SK-N-SH treated with all-trans-retinoic acid at 6 μM for 48 hours (cell line): ENCODE results near the gene RAP1A.

ENCODE experiments used
- ESRRG ChIP-seq: fragments of 250-450 bp; sonication (Bioruptor Pico); IDR thresholded peaks from 2 replicates; pipeline ENCODE4 v1.6.1; 2021; ENCODE audit warnings: mild to moderate bottlenecking
- PPARA ChIP-seq: fragments of 250-450 bp; sonication (Bioruptor Pico); IDR thresholded peaks from 2 replicates; pipeline ENCODE4 v1.5.0; 2020; ENCODE audit warnings: mild to moderate bottlenecking, borderline replicate concordance
- RARB ChIP-seq: fragments of 250-450 bp; sonication (Bioruptor Pico); IDR thresholded peaks from 2 replicates; pipeline ENCODE4 v1.8.0; 2021; ENCODE audit warnings: mild to moderate bottlenecking, moderate library complexity
- ZFP3 ChIP-seq: fragments of 250-450 bp; sonication (Bioruptor Pico); IDR thresholded peaks from 2 replicates; pipeline ENCODE4 v1.5.0; 2020; ENCODE audit warnings: mild to moderate bottlenecking, moderate library complexity
- ZFP30 ChIP-seq: fragments of 450-650 bp; formaldehyde crosslinking; IDR thresholded peaks from 2 replicates; pipeline ENCODE4 v1.5.0; 2022; ENCODE audit warnings: mild to moderate bottlenecking, moderate library complexity
- ZNF565 ChIP-seq: fragments of 450-650 bp; formaldehyde crosslinking; conservative IDR thresholded peaks from 2 replicates; pipeline ENCODE4 v1.5.0; 2020; ENCODE audit warnings: low read depth, mild to moderate bottlenecking, moderate library complexity
- TF ChIP-seq, protein P1 (sequence below): fragments of 250-450 bp; sonication (Bioruptor Pico); IDR thresholded peaks from 2 replicates; pipeline ENCODE4 v1.5.1; 2020; ENCODE audit warnings: low read depth, mild to moderate bottlenecking, moderate library complexity
- TF ChIP-seq, protein P2 (sequence below): fragments of 250-450 bp; sonication (Bioruptor Pico); IDR thresholded peaks from 2 replicates; pipeline ENCODE4 v1.5.1; 2021; ENCODE audit warnings: mild to moderate bottlenecking, moderate library complexity
- TF ChIP-seq, protein P3 (sequence below): fragments of 250-450 bp; sonication (Bioruptor Pico); IDR thresholded peaks from 2 replicates; pipeline ENCODE4 v1.8.0; 2021; ENCODE audit warnings: low read depth, mild to moderate bottlenecking, moderate library complexity, borderline replicate concordance

DNA sequence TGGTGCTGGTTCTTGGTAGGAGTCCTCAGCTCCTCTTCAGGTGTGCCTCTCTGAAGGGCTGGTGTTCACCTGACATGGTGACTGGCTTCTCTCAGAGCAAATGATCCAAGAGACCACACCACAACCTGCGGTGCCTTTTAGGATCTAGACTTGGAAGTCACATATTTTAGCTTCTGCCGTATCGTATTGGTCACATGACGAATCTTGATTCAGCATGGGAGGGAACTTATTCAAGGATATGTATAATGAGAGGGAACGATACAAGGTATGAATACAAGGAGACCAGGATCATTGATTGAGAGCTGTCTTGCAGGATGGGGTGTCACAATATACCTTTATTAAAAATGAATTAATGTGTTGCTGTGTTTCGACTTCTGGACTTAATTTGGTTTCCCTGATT lies 58.0 kb downstream of the RAP1A start:
- TF ChIP-seq ZFP3 (no peak), RARB (CRISPR knock-in tag) (no peak), ESRRG (no peak), ZNF565 (CRISPR knock-in tag) (no peak), PPARA (CRISPR knock-in tag) (no peak), ZFP30 (CRISPR knock-in tag) (no peak)
- TF ChIP-seq, protein P1, sequence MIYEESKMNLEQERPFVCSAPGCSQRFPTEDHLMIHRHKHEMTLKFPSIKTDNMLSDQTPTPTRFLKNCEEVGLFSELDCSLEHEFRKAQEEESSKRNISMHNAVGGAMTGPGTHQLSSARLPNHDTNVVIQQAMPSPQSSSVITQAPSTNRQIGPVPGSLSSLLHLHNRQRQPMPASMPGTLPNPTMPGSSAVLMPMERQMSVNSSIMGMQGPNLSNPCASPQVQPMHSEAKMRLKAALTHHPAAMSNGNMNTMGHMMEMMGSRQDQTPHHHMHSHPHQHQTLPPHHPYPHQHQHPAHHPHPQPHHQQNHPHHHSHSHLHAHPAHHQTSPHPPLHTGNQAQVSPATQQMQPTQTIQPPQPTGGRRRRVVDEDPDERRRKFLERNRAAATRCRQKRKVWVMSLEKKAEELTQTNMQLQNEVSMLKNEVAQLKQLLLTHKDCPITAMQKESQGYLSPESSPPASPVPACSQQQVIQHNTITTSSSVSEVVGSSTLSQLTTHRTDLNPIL: no peak
- TF ChIP-seq, protein P2, sequence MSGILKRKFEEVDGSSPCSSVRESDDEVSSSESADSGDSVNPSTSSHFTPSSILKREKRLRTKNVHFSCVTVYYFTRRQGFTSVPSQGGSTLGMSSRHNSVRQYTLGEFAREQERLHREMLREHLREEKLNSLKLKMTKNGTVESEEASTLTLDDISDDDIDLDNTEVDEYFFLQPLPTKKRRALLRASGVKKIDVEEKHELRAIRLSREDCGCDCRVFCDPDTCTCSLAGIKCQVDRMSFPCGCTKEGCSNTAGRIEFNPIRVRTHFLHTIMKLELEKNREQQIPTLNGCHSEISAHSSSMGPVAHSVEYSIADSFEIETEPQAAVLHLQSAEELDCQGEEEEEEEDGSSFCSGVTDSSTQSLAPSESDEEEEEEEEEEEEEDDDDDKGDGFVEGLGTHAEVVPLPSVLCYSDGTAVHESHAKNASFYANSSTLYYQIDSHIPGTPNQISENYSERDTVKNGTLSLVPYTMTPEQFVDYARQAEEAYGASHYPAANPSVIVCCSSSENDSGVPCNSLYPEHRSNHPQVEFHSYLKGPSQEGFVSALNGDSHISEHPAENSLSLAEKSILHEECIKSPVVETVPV (CRISPR knock-in tag): no peak
- TF ChIP-seq, protein P3, sequence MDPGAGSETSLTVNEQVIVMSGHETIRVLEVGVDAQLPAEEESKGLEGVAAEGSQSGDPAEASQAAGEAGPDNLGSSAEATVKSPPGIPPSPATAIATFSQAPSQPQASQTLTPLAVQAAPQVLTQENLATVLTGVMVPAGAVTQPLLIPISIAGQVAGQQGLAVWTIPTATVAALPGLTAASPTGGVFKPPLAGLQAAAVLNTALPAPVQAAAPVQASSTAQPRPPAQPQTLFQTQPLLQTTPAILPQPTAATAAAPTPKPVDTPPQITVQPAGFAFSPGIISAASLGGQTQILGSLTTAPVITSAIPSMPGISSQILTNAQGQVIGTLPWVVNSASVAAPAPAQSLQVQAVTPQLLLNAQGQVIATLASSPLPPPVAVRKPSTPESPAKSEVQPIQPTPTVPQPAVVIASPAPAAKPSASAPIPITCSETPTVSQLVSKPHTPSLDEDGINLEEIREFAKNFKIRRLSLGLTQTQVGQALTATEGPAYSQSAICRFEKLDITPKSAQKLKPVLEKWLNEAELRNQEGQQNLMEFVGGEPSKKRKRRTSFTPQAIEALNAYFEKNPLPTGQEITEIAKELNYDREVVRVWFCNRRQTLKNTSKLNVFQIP: no peak
